ENCODE results near the gene CES3. TPM values are rescaled to one million over a fixed set of nuclear protein-coding genes. Genes with fewer than 3 reads are reported as not detected.
A peak's percentile ranks its signal among the peaks of the same experiment; 100 is the strongest.

The CES3 gene
- polyA plus RNA-seq, 2 of the 4 experiments (the other 2 are of a cell fraction) = 2.1 to 3.8 TPM

GRCh38 chr16:66945939-66946338 is 15.1 kb upstream of the CES3 start:
- Histone ChIP-seq H3K9me3 (no peaks in the 10 kb centered on the region; the same call in 2 of the 3 replicates), H3K4me3 (no peak overlapping the region), H3K4me2 (no peak overlapping the region), H3K4me1 (0 out of 3 replicates have a peak, but pooled peaks cover 4% of the 10 kb centered on the region), H3K27ac (no peak overlapping the region)
- ChIA-PET CTCF (interaction anchor here (0.7 to 2.8 kb wide), 14 partner anchors 13 to 209 kb away, joined by 3 to 10 read pairs (median 3); partner anchors contain the start of genes CES3 and RRAD), POLR2A (no interaction called here)
- FAIRE-seq = no peak
- TF ChIP-seq EHMT2 (IDR thresholded peaks at IDR 0.05; ENCODE audit: low read depth) = no peak
- TF ChIP-seq ZSCAN20 (CRISPR knock-in tag; IDR thresholded peaks at IDR 0.05) = no peak
- no peak for TF ChIP-seq HOXB13 (CRISPR knock-in tag; IDR thresholded peaks at IDR 0.05; ENCODE audit: low read depth)
- no peak for TF ChIP-seq JUN (IDR thresholded peaks at IDR 0.05)
- TF ChIP-seq MAFK (IDR thresholded peaks at IDR 0.05; ENCODE audit: partially characterized antibody) = no peak
- no peak for TF ChIP-seq ELK1 (IDR thresholded peaks at IDR 0.05; ENCODE audit: low read depth, low read length)
- no peak for TF ChIP-seq SMC3 (IDR thresholded peaks at IDR 0.05)
- TF ChIP-seq CBX2 (IDR thresholded peaks at IDR 0.05; ENCODE audit: borderline replicate concordance, low read depth) = no peak
- TF ChIP-seq ZNF302 (CRISPR knock-in tag; IDR thresholded peaks at IDR 0.05) = no peak
- TF ChIP-seq HEYL (CRISPR knock-in tag; IDR thresholded peaks at IDR 0.05) = no peak
- TF ChIP-seq, protein P1, sequence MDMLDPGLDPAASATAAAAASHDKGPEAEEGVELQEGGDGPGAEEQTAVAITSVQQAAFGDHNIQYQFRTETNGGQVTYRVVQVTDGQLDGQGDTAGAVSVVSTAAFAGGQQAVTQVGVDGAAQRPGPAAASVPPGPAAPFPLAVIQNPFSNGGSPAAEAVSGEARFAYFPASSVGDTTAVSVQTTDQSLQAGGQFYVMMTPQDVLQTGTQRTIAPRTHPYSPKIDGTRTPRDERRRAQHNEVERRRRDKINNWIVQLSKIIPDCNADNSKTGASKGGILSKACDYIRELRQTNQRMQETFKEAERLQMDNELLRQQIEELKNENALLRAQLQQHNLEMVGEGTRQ (IDR thresholded peaks at IDR 0.05) = no peak
- no peak for TF ChIP-seq NPAS2 (CRISPR knock-in tag; IDR thresholded peaks at IDR 0.05; ENCODE audit: borderline replicate concordance)
- TF ChIP-seq CHD4 (IDR thresholded peaks at IDR 0.05; ENCODE audit: borderline replicate concordance) = no peak
- no peak for TF ChIP-seq EHF (CRISPR knock-in tag; IDR thresholded peaks at IDR 0.05)
- no peak for TF ChIP-seq HOXA7 (CRISPR knock-in tag; IDR thresholded peaks at IDR 0.05)
- DNase-seq (ENCODE audit: low read depth in 1 of 2, low spot score in 1 of 2) = no peak
- no peak for ATAC-seq
- 89% methylated on average over 4 of the region's 4 CpGs for WGBS (ENCODE audit: missing lambda C conversion rate)

DNA sequence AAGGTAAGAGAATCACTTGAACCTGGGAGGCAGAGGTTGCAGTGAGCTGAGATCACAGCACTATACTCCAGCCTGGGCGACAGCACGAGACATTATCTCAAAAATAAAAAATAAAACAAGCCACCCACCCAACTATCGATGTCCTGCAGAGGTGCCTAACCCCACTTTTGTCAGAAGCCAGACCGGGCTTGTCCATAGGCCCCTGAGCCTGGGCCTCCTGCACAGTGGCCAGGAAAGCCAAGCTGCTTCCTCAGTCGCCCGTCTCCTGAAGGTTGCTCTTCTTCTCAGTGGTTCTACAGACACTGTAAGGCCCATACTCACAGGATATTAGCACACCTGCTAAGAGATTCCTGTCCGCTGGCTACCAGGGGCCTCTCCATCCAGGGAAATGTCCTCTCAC is 14.5 kb upstream of the CES3 start:
- H3K4me2 ChIP-seq = no peak overlapping the region
- H3K4me3 ChIP-seq = no peak overlapping the region
- no peak for FAIRE-seq
- ATAC-seq = peak in 1 of 2 experiments; percentile 21; a peak in 3 of 6 replicates
- 65% methylated on average over 7 of the region's 7 CpGs for WGBS (ENCODE audit: missing lambda C conversion rate)
- CTCF ChIA-PET = interaction anchor here (0.7 to 2.2 kb wide), 16 partner anchors 12 to 251 kb away, joined by 3 to 10 read pairs (median 3); partner anchors contain the start of gene RRAD
- 0 out of 3 replicates have a peak, but pooled peaks cover 4% of the 10 kb centered on the region for H3K4me1 ChIP-seq
- POLR2A ChIA-PET = no interaction called here
- no peak for DNase-seq (ENCODE audit: low read depth in 1 of 2, low spot score in 1 of 2)
- peaks cover 5% of the 10 kb centered on the region; the same call in 1 of the 3 replicates for H3K9me3 ChIP-seq
- no peak overlapping the region for H3K27ac ChIP-seq
- TF ChIP-seq, protein P2, sequence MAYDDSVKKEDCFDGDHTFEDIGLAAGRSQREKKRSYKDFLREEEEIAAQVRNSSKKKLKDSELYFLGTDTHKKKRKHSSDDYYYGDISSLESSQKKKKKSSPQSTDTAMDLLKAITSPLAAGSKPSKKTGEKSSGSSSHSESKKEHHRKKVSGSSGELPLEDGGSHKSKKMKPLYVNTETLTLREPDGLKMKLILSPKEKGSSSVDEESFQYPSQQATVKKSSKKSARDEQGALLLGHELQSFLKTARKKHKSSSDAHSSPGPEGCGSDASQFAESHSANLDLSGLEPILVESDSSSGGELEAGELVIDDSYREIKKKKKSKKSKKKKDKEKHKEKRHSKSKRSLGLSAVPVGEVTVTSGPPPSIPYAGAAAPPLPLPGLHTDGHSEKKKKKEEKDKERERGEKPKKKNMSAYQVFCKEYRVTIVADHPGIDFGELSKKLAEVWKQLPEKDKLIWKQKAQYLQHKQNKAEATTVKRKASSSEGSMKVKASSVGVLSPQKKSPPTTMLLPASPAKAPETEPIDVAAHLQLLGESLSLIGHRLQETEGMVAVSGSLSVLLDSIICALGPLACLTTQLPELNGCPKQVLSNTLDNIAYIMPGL (CRISPR knock-in tag; IDR thresholded peaks at IDR 0.05; ENCODE audit: borderline replicate concordance) = no peak
- TF ChIP-seq CEBPB (IDR thresholded peaks at IDR 0.05) (no peak), PHF8 (IDR thresholded peaks at IDR 0.05; ENCODE audit: borderline replicate concordance, low read depth) (no peak), FOXS1 (CRISPR knock-in tag; IDR thresholded peaks at IDR 0.05) (no peak), RCOR1 (IDR thresholded peaks at IDR 0.05; ENCODE audit: low read depth, low read length) (no peak), TFCP2L1 (CRISPR knock-in tag; IDR thresholded peaks at IDR 0.05) (no peak), ZSCAN20 (CRISPR knock-in tag; IDR thresholded peaks at IDR 0.05) (no peak), EP300 (IDR thresholded peaks at IDR 0.05) (no peak), RNF2 (IDR thresholded peaks at IDR 0.05; ENCODE audit: borderline replicate concordance, low read depth) (no peak), ZFP36 (IDR thresholded peaks at IDR 0.05; ENCODE audit: borderline replicate concordance, partially characterized antibody) (no peak), POLR2A (IDR thresholded peaks at IDR 0.05; ENCODE audit: low read length) (no peak)
